Transverse colon (tissue), 4 donors: ENCODE measurements around the gene PRRX2. TPM values are rescaled to one million over a fixed set of nuclear protein-coding genes. Genes with fewer than 3 reads are reported as not detected.
A peak's percentile ranks its signal among the peaks of the same experiment; 100 is the strongest.
"Not testable (repeated sequence)": the region's sequence is repeated elsewhere in the genome, so short reads cannot be mapped to it uniquely, and the experiment has no call there.

ENCODE experiments used
- DNase-seq: peaks from one replicate; pipeline ENCODE4 v3.0.0-alpha.2; 2019
- H3K27ac ChIP-seq, 4 donors: fragments of 200-600 bp; sonication (generic); 2 replicates each; pipeline ENCODE4 v1.5.1; 2016 to 2018; ENCODE audit warnings: inconsistent platforms in 4 of 4
- H3K27me3 ChIP-seq: fragments of 200-600 bp; sonication (generic); 2 replicates; pipeline ENCODE4 v1.5.1; 2017; ENCODE audit warnings: inconsistent platforms
- H3K36me3 ChIP-seq, 4 donors: fragments of 200-600 bp; sonication (generic); 2 replicates each; pipeline ENCODE4 v1.5.1; 2017 to 2019; ENCODE audit warnings: inconsistent platforms in 4 of 4
- H3K4me1 ChIP-seq, 4 donors: fragments of 200-600 bp; sonication (generic); 2 replicates each; pipeline ENCODE4 v1.5.1; 2017 to 2020; ENCODE audit warnings: inconsistent platforms in 4 of 4
- H3K4me3 ChIP-seq, 4 donors: fragments of 200-600 bp; sonication (generic); 1 replicate in 1 of 4; 2 replicates in 3 of 4; pipeline versions ENCODE4 v1.5.1 to v1.6.1; 2017 to 2019; ENCODE audit warnings: inconsistent platforms in 4 of 4
- H3K9me3 ChIP-seq, 2 donors: fragments of 200-600 bp; sonication (generic); 2 replicates each; pipeline ENCODE4 v1.5.1; 2017 to 2019; ENCODE audit warnings: inconsistent platforms in 2 of 2
- CTCF ChIP-seq, 5 experiments: fragments of 200-600 bp in 3 of 5; fragments of 450-650 bp in 2 of 5; sonication (generic) in 3 of 5; IDR thresholded peaks; 1 replicate in 2 of 5; 2 replicates in 3 of 5; pipeline ENCODE4 v1.5.1; 2016 to 2017; ENCODE audit warnings: antibody characterized with exemption in 5 of 5, inconsistent platforms in 3 of 5, mild to moderate bottlenecking in 2 of 5, moderate library complexity in 1 of 5
- EP300 ChIP-seq: sonication (generic); formaldehyde crosslinking; IDR thresholded peaks from one replicate; pipeline ENCODE4 v1.6.1; 2017; ENCODE audit warnings: antibody characterized with exemption, low read depth
- POLR2A ChIP-seq: fragments of 450-650 bp; IDR thresholded peaks from one replicate; pipeline ENCODE4 v1.6.1; 2016; ENCODE audit warnings: antibody characterized with exemption, mild to moderate bottlenecking, moderate library complexity
- POLR2AphosphoS5 ChIP-seq, 3 donors: sonication (generic); formaldehyde crosslinking; IDR thresholded peaks; one replicate each; pipeline ENCODE4 v1.6.1; 2016; ENCODE audit warnings: antibody characterized with exemption in 3 of 3
- WGBS, 2 donors: methylation state at CpG; one replicate each; pipeline ENCODE4 v1.1.5; 2018; ENCODE audit warnings: low coverage in 1 of 2; 5-methylcytosine and 5-hydroxymethylcytosine counted together
- in situ Hi-C, 4 donors: fragments of 200-750 bp; cut with MboI; loops; one replicate each; pipeline versions ENCODE4 v1.15.0 to v1.15.1; 2017; ENCODE audit warnings: low sequenced_read_pairs in 3 of 4, low pct_ligation_motif_present in 1 of 4, low pct_unique_long_range_greater_than_20kb in 1 of 4
- intact Hi-C: fragments of 100-400 bp; cut with DNase I; formaldehyde crosslinking; loops from one replicate; pipeline ENCODE4 v1.15.1; 2023; ENCODE audit warnings: low total_unique reads
- total RNA-seq, 4 donors: library from RNA; depleted of rRNA; stranded (reverse); fragments of >200 nt; gene quantifications; one replicate each; pipeline ENCODE4 v1.1.0, GENCODE V29; 2016

Gene PRRX2
- total RNA-seq, 4 donors from 2014 or later, result 0.41 TPM; not detected in 3

GRCh38 chr9:129655696-129656095 is 9.8 kb upstream of the PRRX2 start:
- no peak for DNase-seq
- no peak overlapping the region for H3K4me3 ChIP-seq

GRCh38 chr9:129656795-129657390 is 8.6 kb upstream of the PRRX2 start:
- TF ChIP-seq CTCF (IDR thresholded peaks at IDR 0.05) (no peak), EP300 (no peak)
- H3K9me3 ChIP-seq, result no peaks in the 10 kb centered on the region
- in situ Hi-C loops, result loop anchor here in 1 of 4 donors (10.0 kb wide), 1 partner anchor 128 kb away; no protein-coding TSS in a partner anchor
- intact Hi-C loops, result no loop called here
- H3K27me3 ChIP-seq, result peaks cover 17% of the 10 kb centered on the region
- H3K36me3 ChIP-seq, result no peaks in the 10 kb centered on the region
- peaks cover 0 to 6% (median 0%) of the 10 kb centered on the region in 4 donors for H3K4me1 ChIP-seq
- no peak for DNase-seq
- H3K4me3 ChIP-seq, result no peak overlapping the region
- WGBS, 2 donors, result 68 to 80% methylated on average over 1 to 12 of the region's 12 CpGs
- H3K27ac ChIP-seq, result no peak overlapping the region

More at GRCh38 chr9:129655696-129656095, 9.8 kb upstream of the PRRX2 start:
- intact Hi-C loops (no loop called here), in situ Hi-C loops (loop anchor here in 1 of 4 donors (10.0 kb wide), 1 partner anchor 129 kb away; no protein-coding TSS in a partner anchor)
- Histone ChIP-seq H3K27ac (no peak overlapping the region), H3K27me3 (peaks cover 13% of the 10 kb centered on the region), H3K36me3 (no peaks in the 10 kb centered on the region), H3K9me3 (no peaks in the 10 kb centered on the region), H3K4me1 (peaks cover 0 to 6% (median 0%) of the 10 kb centered on the region in 4 donors)
- WGBS, 2 donors, result 70% methylated on average over 7 of the region's 7 CpGs; no CpG with 5 or more reads in 1 of the 2 donors
- TF ChIP-seq POLR2AphosphoS5 (IDR thresholded peaks at IDR 0.05) (no peak), EP300 (no peak), CTCF (IDR thresholded peaks at IDR 0.05) (no peak), POLR2A (no peak)

GRCh38 chr9:129661029-129661428 is 4.4 kb upstream of the PRRX2 start:
- WGBS, 2 donors, result 37 to 50% methylated on average over 2 of the region's 2 CpGs
- DNase-seq, result no peak
- Histone ChIP-seq H3K27me3 (peaks cover 42% of the 10 kb centered on the region), H3K4me1 (peaks cover 0 to 6% (median 3%) of the 10 kb centered on the region in 4 donors), H3K36me3 (no peaks in the 10 kb centered on the region), H3K4me3 (no peak overlapping the region), H3K27ac (no peak overlapping the region), H3K9me3 (no peaks in the 10 kb centered on the region)
- intact Hi-C loops, result no loop called here
- in situ Hi-C loops, result no loop called here
- TF ChIP-seq POLR2A, result no peak

- in situ Hi-C loops, intact Hi-C loops: not testable (repeated sequence)
- WGBS, 2 donors, result 63 to 68% methylated on average over 3 of the region's 3 CpGs
Observed at GRCh38 chr9:129662239-129662638, 3.2 kb upstream of the PRRX2 start.

GRCh38 chr9:129664746-129665388 is 580 bp upstream of the PRRX2 start:
- in situ Hi-C loops (no loop called here), intact Hi-C loops (no loop called here)
- H3K9me3 ChIP-seq, result no peaks in the 10 kb centered on the region
- H3K27ac ChIP-seq, result no peak overlapping the region
- no peak for DNase-seq
- H3K4me3 ChIP-seq, result peak overlapping the region in 3 of 4 donors; percentile 4 to 47 (median 26)
- peaks cover 4 to 10% (median 7%) of the 10 kb centered on the region in 4 donors for H3K4me1 ChIP-seq
- WGBS, 2 donors, result 12 to 35% methylated on average over 12 to 36 of the region's 36 CpGs
- TF ChIP-seq POLR2A (no peak), EP300 (no peak), CTCF (IDR thresholded peaks at IDR 0.05) (no peak), POLR2AphosphoS5 (IDR thresholded peaks at IDR 0.05) (no peak)
- no peaks in the 10 kb centered on the region for H3K36me3 ChIP-seq
- H3K27me3 ChIP-seq, result peaks cover 65% of the 10 kb centered on the region

More at GRCh38 chr9:129662239-129662638, 3.2 kb upstream of the PRRX2 start:
- not testable (repeated sequence) for H3K27ac ChIP-seq, H3K36me3 ChIP-seq, H3K4me1 ChIP-seq, DNase-seq, H3K4me3 ChIP-seq, H3K9me3 ChIP-seq
- peaks cover 54% of the 10 kb centered on the region for H3K27me3 ChIP-seq
